CD14-positive monocyte (primary cell): ENCODE data around the gene COBLL1. TPM values are rescaled to one million over a fixed set of nuclear protein-coding genes. Genes with fewer than 3 reads are reported as not detected.

ENCODE experiments used
- DNase-seq, 3 donors: peaks; one replicate each; pipeline ENCODE4 v3.0.0-alpha.2; 2011 to 2022
- H2AFZ ChIP-seq: 2 replicates; pipeline ENCODE4 v1.6.0; 2012; ENCODE audit warnings: mild to moderate bottlenecking, low read depth, low read length, inconsistent platforms; ENCODE audit not compliant: insufficient read depth, poor library complexity, severe bottlenecking
- H3K27ac ChIP-seq, 2 donors: 1 replicate in 1 of 2; 2 replicates in 1 of 2; pipeline ENCODE4 v1.5.1; 2012 to 2013; ENCODE audit warnings: low read length in 2 of 2, control low read depth in 1 of 2, inconsistent platforms in 1 of 2, low read depth in 1 of 2, mild to moderate bottlenecking in 1 of 2
- H3K27me3 ChIP-seq, 2 donors: one replicate each; pipeline versions ENCODE4 v1.6.0 to v1.6.1; 2011 to 2013; ENCODE audit warnings: low read length in 2 of 2; ENCODE audit not compliant: control insufficient read depth in 2 of 2, insufficient read depth in 2 of 2
- H3K36me3 ChIP-seq, 2 donors: replicated peaks in 1 of 2; 1 replicate in 1 of 2; 2 replicates in 1 of 2; pipeline versions ENCODE4 v1.5.1 to v1.6.1; 2012 to 2013; ENCODE audit warnings: low read length in 2 of 2, control low read depth in 1 of 2, inconsistent platforms in 1 of 2, mild to moderate bottlenecking in 1 of 2; ENCODE audit not compliant: insufficient read depth in 2 of 2, control insufficient read depth in 1 of 2
- H3K4me1 ChIP-seq, 2 donors: 1 replicate in 1 of 2; 2 replicates in 1 of 2; pipeline versions ENCODE4 v1.5.1 to v1.6.1; 2012 to 2013; ENCODE audit warnings: low read length in 2 of 2, control low read depth in 1 of 2, inconsistent platforms in 1 of 2, mild to moderate bottlenecking in 1 of 2, moderate library complexity in 1 of 2; ENCODE audit not compliant: insufficient read depth in 2 of 2, control insufficient read depth in 1 of 2
- H3K4me2 ChIP-seq: replicated peaks from 2 replicates; pipeline ENCODE3; 2012; ENCODE audit warnings: low read length, moderate library complexity, mild to moderate bottlenecking; ENCODE audit not compliant: poor library complexity, severe bottlenecking; ENCODE audit errors: extremely low read depth
- H3K4me3 ChIP-seq, 3 experiments: fragments of 200-600 bp in 1 of 3; sonication (generic) in 1 of 3; replicated peaks in 1 of 3; 1 replicate in 2 of 3; 2 replicates in 1 of 3; pipeline ENCODE4 v1.5.1; 2011 to 2013; ENCODE audit warnings: low read length in 3 of 3, mild to moderate bottlenecking in 3 of 3, control low read depth in 2 of 3, low read depth in 2 of 3, inconsistent platforms in 1 of 3, moderate library complexity in 1 of 3
- H3K79me2 ChIP-seq: 2 replicates; pipeline ENCODE4 v1.6.0; 2012; ENCODE audit warnings: mild to moderate bottlenecking, control low read depth, inconsistent platforms, low read length, moderate library complexity; ENCODE audit not compliant: insufficient read depth
- H3K9ac ChIP-seq: 2 replicates; pipeline ENCODE4 v1.6.0; 2017; ENCODE audit warnings: low read length, mild to moderate bottlenecking; ENCODE audit not compliant: insufficient read depth, poor library complexity, severe bottlenecking
- H3K9me3 ChIP-seq, 2 donors: replicated peaks in 1 of 2; 1 replicate in 1 of 2; 2 replicates in 1 of 2; pipeline versions ENCODE4 v1.5.1 to v1.6.1; 2012 to 2013; ENCODE audit warnings: low read length in 2 of 2, control low read depth in 1 of 2; ENCODE audit not compliant: control insufficient read depth in 1 of 2, insufficient read depth in 1 of 2
- H4K20me1 ChIP-seq: 2 replicates; pipeline ENCODE4 v1.6.0; 2012; ENCODE audit warnings: mild to moderate bottlenecking, low read length, control low read depth, moderate library complexity; ENCODE audit not compliant: insufficient read depth
- H3K27ac Mint-ChIP-seq, 7 donors: one replicate each; pipeline ENCODE4 v1.8.0; 2020; ENCODE audit warnings: mild to moderate bottlenecking in 7 of 7, mixed read lengths in 7 of 7, moderate library complexity in 6 of 7, inconsistent platforms in 2 of 7
- H3K27me3 Mint-ChIP-seq, 3 donors: one replicate each; pipeline ENCODE4 v1.8.0; 2021 to 2022; ENCODE audit warnings: low read depth in 3 of 3, mild to moderate bottlenecking in 3 of 3, mixed read lengths in 3 of 3, moderate library complexity in 3 of 3, inconsistent platforms in 1 of 3
- H3K36me3 Mint-ChIP-seq, 2 donors: one replicate each; pipeline ENCODE4 v1.8.0; 2020; ENCODE audit warnings: mixed read lengths in 2 of 2, inconsistent platforms in 1 of 2, mild to moderate bottlenecking in 1 of 2
- H3K4me1 Mint-ChIP-seq: one replicate; pipeline ENCODE4 v1.8.0; 2020; ENCODE audit warnings: mild to moderate bottlenecking, mixed read lengths
- H3K4me3 Mint-ChIP-seq, 2 donors: one replicate each; pipeline ENCODE4 v1.8.0; 2020; ENCODE audit warnings: mild to moderate bottlenecking in 2 of 2, mixed read lengths in 2 of 2, moderate library complexity in 1 of 2
- H3K9me3 Mint-ChIP-seq, 7 donors: one replicate each; pipeline ENCODE4 v1.8.0; 2020 to 2022; ENCODE audit warnings: mixed read lengths in 7 of 7, mild to moderate bottlenecking in 6 of 7, moderate library complexity in 6 of 7, inconsistent platforms in 2 of 7
- CTCF ChIP-seq: fragments of 200-600 bp; IDR thresholded peaks from one replicate; pipeline ENCODE4 v1.8.0; 2022; ENCODE audit warnings: antibody characterized with exemption, mild to moderate bottlenecking
- WGBS: methylation state at CpG from one replicate; pipeline ENCODE4 v1.1.5; 2013; ENCODE audit warnings: missing lambda C conversion rate; ENCODE audit not compliant: insufficient coverage; 5-methylcytosine and 5-hydroxymethylcytosine counted together
- intact Hi-C, 2 donors: fragments of 100-400 bp; cut with micrococcal nuclease; formaldehyde crosslinking; loops; one replicate each; pipeline versions ENCODE4 v1.15.0 to v1.15.1; 2023
- polyA plus RNA-seq, 3 donors: library from polyadenylated mRNA; depleted of rRNA in 1 of 3; unstranded in 2 of 3; stranded (reverse) in 1 of 3; fragments of 300-500 nt in 2 of 3; fragments of >200 nt in 1 of 3; fragmentation: Illumina TruSeq in 2 of 3; gene quantifications; 1 replicate in 2 of 3; 2 replicates in 1 of 3; pipeline ENCODE4 v1.2.3, GENCODE V29; 2012 to 2021

COBLL1 gene
- polyA plus RNA-seq, 3 donors, result 0.18 to 0.54 (median 0.24) TPM

- H2AFZ ChIP-seq, result no peak overlapping the region
- Mint-ChIP-seq H3K9me3 (peaks cover 0 to 2% (median 0%) of the 10 kb centered on the region in 7 donors), H3K4me1 (peaks cover 15% of the 10 kb centered on the region), H3K36me3 (no peaks in the 10 kb centered on the region), H3K4me3 (no peak overlapping the region), H3K27ac (no peak overlapping the region), H3K27me3 (peaks cover 0 to 9% (median 7%) of the 10 kb centered on the region in 3 donors)
- no peaks in the 10 kb centered on the region for H4K20me1 ChIP-seq
- no peak overlapping the region for H3K27ac ChIP-seq
- H3K79me2 ChIP-seq, result no peaks in the 10 kb centered on the region
- H3K9ac ChIP-seq, result no peak overlapping the region
- H3K27me3 ChIP-seq, result no peaks in the 10 kb centered on the region
- WGBS, result no CpG with 5 or more reads among the region's 2 CpGs
- H3K4me2 ChIP-seq, result no peak overlapping the region
- intact Hi-C loops, result no loop called here
- no peak for TF ChIP-seq CTCF
- H3K4me3 ChIP-seq, result no peak overlapping the region
- no peaks in the 10 kb centered on the region for H3K36me3 ChIP-seq
- no peaks in the 10 kb centered on the region for H3K9me3 ChIP-seq
- no peak for DNase-seq
- peaks cover 4 to 21% of the 10 kb centered on the region in 2 donors for H3K4me1 ChIP-seq
These were observed 4.7 kb upstream of the COBLL1 start for GRCh38 chr2:164846276-164846675.

- Histone ChIP-seq H2AFZ (no peak overlapping the region), H3K4me1 (peaks cover 11 to 29% of the 10 kb centered on the region in 2 donors), H3K27ac (no peak overlapping the region), H4K20me1 (no peaks in the 10 kb centered on the region), H3K4me2 (no peak overlapping the region), H3K36me3 (no peaks in the 10 kb centered on the region), H3K9me3 (no peaks in the 10 kb centered on the region), H3K9ac (no peak overlapping the region), H3K27me3 (peaks cover 14 to 20% of the 10 kb centered on the region in 2 donors), H3K79me2 (no peaks in the 10 kb centered on the region), H3K4me3 (no peak overlapping the region)
- no peak for TF ChIP-seq CTCF
- peaks cover 17 to 26% (median 22%) of the 10 kb centered on the region in 3 donors for H3K27me3 Mint-ChIP-seq
- H3K27ac Mint-ChIP-seq, result no peak overlapping the region
- peaks cover 0 to 8% (median 0%) of the 10 kb centered on the region in 7 donors for H3K9me3 Mint-ChIP-seq
- intact Hi-C loops, result no loop called here
- peaks cover 16% of the 10 kb centered on the region for H3K4me1 Mint-ChIP-seq
- no peak for DNase-seq
- H3K4me3 Mint-ChIP-seq, result no peak overlapping the region
- WGBS, result no CpG with 5 or more reads among the region's 1 CpG
- H3K36me3 Mint-ChIP-seq, result peaks cover 2 to 6% of the 10 kb centered on the region in 2 donors
These were observed 1.8 kb upstream of the COBLL1 start for GRCh38 chr2:164843346-164843911.
